ENCODE measurements around the gene PLD5.
"Not testable (repeated sequence)": the region's sequence is repeated elsewhere in the genome, so short reads cannot be mapped to it uniquely, and the experiment has no call there.

The PLD5 gene

GRCh38 chr1:242416657-242417056, 107.8 kb downstream of the PLD5 start:
- no peak for DNase-seq

- DNase-seq = no peak
These were observed 111.6 kb downstream of the PLD5 start for GRCh38 chr1:242412921-242413320.

GRCh38 chr1:242411901-242412300, 112.6 kb downstream of the PLD5 start:
- no peak for DNase-seq

- no peak for DNase-seq
These were observed 118.5 kb downstream of the PLD5 start for GRCh38 chr1:242405947-242406346.

GRCh38 chr1:242404296-242404695, 120.2 kb downstream of the PLD5 start:
- DNase-seq = no peak

GRCh38 chr1:242402956-242403355, 121.5 kb downstream of the PLD5 start:
- no peak for DNase-seq

- no peak for DNase-seq
These were observed 122.6 kb downstream of the PLD5 start for GRCh38 chr1:242401937-242402336.

GRCh38 chr1:242398351-242398750, 126.1 kb downstream of the PLD5 start:
- DNase-seq = no peak

- DNase-seq = no peak
These were observed 132.6 kb downstream of the PLD5 start for GRCh38 chr1:242391896-242392295.

GRCh38 chr1:242376121-242376520, 148.4 kb downstream of the PLD5 start:
- not testable (repeated sequence) for DNase-seq

GRCh38 chr1:242350446-242350845, 174.1 kb downstream of the PLD5 start:
- not testable (repeated sequence) for DNase-seq

- DNase-seq = no peak
These were observed 174.9 kb downstream of the PLD5 start for GRCh38 chr1:242349636-242350035.

- DNase-seq = not testable (repeated sequence)
These were observed 193.6 kb downstream of the PLD5 start for GRCh38 chr1:242330865-242331264.

- DNase-seq = not testable (repeated sequence)
These were observed 197.1 kb downstream of the PLD5 start for GRCh38 chr1:242327381-242327780.

- DNase-seq = not testable (repeated sequence)
These were observed 202.5 kb downstream of the PLD5 start for GRCh38 chr1:242321981-242322380.

- DNase-seq = no peak
These were observed 206.4 kb downstream of the PLD5 start for GRCh38 chr1:242318140-242318539.

- DNase-seq = not testable (repeated sequence)
These were observed 209.6 kb downstream of the PLD5 start for GRCh38 chr1:242314865-242315264.

GRCh38 chr1:242314085-242314649, 210.3 kb downstream of the PLD5 start:
- not testable (repeated sequence) for DNase-seq

GRCh38 chr1:242308681-242309080, 215.8 kb downstream of the PLD5 start:
- DNase-seq = not testable (repeated sequence)

- DNase-seq = not testable (repeated sequence)
These were observed 230.7 kb downstream of the PLD5 start for GRCh38 chr1:242293781-242294180.

- DNase-seq = not testable (repeated sequence)
These were observed 236.4 kb downstream of the PLD5 start for GRCh38 chr1:242288067-242288466.

GRCh38 chr1:242282758-242283485, 241.6 kb downstream of the PLD5 start:
- DNase-seq = not testable (repeated sequence)

- DNase-seq = not testable (repeated sequence)
These were observed 246.1 kb downstream of the PLD5 start for GRCh38 chr1:242278406-242278805.

- DNase-seq = not testable (repeated sequence)
These were observed 247.7 kb downstream of the PLD5 start for GRCh38 chr1:242276769-242277168.

GRCh38 chr1:242267004-242267403, 257.5 kb downstream of the PLD5 start:
- DNase-seq = not testable (repeated sequence)
